Measurements from ENCODE around the gene SIPA1L3.

DNA sequence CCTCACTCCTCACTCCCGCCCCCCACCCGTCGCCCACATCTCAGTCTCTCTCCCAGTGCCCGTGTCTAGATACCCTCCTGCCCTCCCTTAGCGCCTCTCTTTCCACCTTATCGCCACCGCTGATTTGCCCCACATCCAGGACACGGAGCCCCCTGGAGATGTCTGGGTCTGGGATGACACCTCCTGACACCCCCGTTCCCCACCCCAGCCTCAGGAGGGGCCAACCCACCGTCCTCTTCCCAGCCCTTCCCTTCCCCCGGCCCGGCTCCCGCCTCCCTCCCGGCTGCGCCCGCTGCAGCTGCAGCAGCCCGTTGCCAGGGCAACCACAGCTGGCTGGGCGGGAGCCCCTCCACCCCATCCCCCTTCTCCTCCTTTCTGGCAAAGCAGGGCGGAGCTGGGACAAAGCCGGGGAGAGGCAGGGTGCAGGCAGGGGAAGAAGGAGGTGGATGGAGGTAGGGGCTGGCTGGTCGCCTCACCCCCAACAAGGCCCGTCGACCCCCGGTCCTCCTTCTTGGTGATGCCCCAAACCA lies 303.5 kb downstream of the SIPA1L3 start:
- TF ChIP-seq, protein P1, sequence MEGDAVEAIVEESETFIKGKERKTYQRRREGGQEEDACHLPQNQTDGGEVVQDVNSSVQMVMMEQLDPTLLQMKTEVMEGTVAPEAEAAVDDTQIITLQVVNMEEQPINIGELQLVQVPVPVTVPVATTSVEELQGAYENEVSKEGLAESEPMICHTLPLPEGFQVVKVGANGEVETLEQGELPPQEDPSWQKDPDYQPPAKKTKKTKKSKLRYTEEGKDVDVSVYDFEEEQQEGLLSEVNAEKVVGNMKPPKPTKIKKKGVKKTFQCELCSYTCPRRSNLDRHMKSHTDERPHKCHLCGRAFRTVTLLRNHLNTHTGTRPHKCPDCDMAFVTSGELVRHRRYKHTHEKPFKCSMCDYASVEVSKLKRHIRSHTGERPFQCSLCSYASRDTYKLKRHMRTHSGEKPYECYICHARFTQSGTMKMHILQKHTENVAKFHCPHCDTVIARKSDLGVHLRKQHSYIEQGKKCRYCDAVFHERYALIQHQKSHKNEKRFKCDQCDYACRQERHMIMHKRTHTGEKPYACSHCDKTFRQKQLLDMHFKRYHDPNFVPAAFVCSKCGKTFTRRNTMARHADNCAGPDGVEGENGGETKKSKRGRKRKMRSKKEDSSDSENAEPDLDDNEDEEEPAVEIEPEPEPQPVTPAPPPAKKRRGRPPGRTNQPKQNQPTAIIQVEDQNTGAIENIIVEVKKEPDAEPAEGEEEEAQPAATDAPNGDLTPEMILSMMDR (IDR thresholded peaks at IDR 0.05; ENCODE audit: low read length): no peak
- TF ChIP-seq EZH2 (IDR thresholded peaks at IDR 0.05; ENCODE audit: borderline replicate concordance, low read length): no peak

All from OCI-LY1 (cell line).